Left ventricle myocardium inferior (tissue), 1 donor: Measurements from ENCODE around the gene CNTROB. TPM values are rescaled to one million over a fixed set of nuclear protein-coding genes. Genes with fewer than 3 reads are reported as not detected.

Experiments
- DNase-seq: peaks from one replicate; pipeline ENCODE4 v3.0.0-alpha.2; 2020
- H3K27ac ChIP-seq: fragments of 200-600 bp; replicated peaks from 2 replicates; pipeline ENCODE4 v1.8.0; 2021
- H3K27me3 ChIP-seq: fragments of 200-600 bp; 2 replicates; pipeline ENCODE4 v1.8.0; 2021; ENCODE audit warnings: low read depth
- H3K36me3 ChIP-seq: fragments of 200-600 bp; 2 replicates; pipeline ENCODE4 v1.8.0; 2021
- H3K4me1 ChIP-seq: fragments of 200-600 bp; 2 replicates; pipeline ENCODE4 v1.8.0; 2021
- H3K4me3 ChIP-seq: fragments of 200-600 bp; 2 replicates; pipeline ENCODE4 v1.8.0; 2021; ENCODE audit warnings: mild to moderate bottlenecking, moderate library complexity
- H3K9me3 ChIP-seq: fragments of 200-600 bp; replicated peaks from 2 replicates; pipeline ENCODE4 v1.8.0; 2021
- intact Hi-C: fragments of 100-400 bp; cut with micrococcal nuclease; formaldehyde crosslinking; loops from one replicate; pipeline ENCODE4 v1.11.0; 2022
- total RNA-seq: library from RNA; stranded (reverse); fragmentation: NEBNext Ultra II Directional; extraction: Animal tissue kit (Norgen Biotek cat#: 25700); gene quantifications from one replicate; pipeline ENCODE4 v1.2.1, GENCODE V29; 2021
- TF ChIP-seq, protein P1 (sequence below): fragments of 200-600 bp; IDR thresholded peaks from 2 replicates; pipeline ENCODE4 v1.8.0; 2021; ENCODE audit warnings: antibody characterized with exemption, mild to moderate bottlenecking, borderline replicate concordance
- donor health status: DM: no; HTN: yes; CAD: no; lungs with severe emphysema.

Gene CNTROB
- total RNA-seq, 1 donor from 2014 or later: 8.7 TPM

DNA sequence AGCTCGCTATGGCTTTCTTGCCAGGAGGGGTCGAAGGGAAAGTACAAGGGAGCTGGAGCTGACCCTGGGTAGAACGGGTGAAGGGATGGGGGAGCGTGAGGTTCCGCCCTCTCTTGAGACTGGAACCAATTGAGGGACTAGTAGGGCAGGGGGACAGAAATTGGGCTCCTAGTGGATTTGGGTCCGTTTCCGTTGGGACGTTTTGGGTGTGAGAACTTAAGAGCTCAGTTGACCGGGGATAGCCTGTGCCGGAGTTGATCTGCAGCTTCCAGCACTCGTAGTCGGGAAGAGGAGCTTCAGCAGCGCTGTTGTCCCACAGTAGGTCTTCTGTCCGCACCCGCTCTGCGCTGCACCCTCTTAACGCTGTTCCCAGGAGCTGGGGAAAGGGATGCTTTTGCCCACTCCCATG, 481 bp downstream of the CNTROB start:
- Histone ChIP-seq H3K27ac (peak overlapping the region; percentile 85), H3K9me3 (no peaks in the 10 kb centered on the region), H3K36me3 (peaks cover 30% of the 10 kb centered on the region), H3K27me3 (no peaks in the 10 kb centered on the region), H3K4me1 (peaks cover 31% of the 10 kb centered on the region), H3K4me3 (peak overlapping the region; percentile 89)
- intact Hi-C loops: no loop called here
- TF ChIP-seq, protein P1, sequence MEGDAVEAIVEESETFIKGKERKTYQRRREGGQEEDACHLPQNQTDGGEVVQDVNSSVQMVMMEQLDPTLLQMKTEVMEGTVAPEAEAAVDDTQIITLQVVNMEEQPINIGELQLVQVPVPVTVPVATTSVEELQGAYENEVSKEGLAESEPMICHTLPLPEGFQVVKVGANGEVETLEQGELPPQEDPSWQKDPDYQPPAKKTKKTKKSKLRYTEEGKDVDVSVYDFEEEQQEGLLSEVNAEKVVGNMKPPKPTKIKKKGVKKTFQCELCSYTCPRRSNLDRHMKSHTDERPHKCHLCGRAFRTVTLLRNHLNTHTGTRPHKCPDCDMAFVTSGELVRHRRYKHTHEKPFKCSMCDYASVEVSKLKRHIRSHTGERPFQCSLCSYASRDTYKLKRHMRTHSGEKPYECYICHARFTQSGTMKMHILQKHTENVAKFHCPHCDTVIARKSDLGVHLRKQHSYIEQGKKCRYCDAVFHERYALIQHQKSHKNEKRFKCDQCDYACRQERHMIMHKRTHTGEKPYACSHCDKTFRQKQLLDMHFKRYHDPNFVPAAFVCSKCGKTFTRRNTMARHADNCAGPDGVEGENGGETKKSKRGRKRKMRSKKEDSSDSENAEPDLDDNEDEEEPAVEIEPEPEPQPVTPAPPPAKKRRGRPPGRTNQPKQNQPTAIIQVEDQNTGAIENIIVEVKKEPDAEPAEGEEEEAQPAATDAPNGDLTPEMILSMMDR: no peak
- DNase-seq: no peak

DNA sequence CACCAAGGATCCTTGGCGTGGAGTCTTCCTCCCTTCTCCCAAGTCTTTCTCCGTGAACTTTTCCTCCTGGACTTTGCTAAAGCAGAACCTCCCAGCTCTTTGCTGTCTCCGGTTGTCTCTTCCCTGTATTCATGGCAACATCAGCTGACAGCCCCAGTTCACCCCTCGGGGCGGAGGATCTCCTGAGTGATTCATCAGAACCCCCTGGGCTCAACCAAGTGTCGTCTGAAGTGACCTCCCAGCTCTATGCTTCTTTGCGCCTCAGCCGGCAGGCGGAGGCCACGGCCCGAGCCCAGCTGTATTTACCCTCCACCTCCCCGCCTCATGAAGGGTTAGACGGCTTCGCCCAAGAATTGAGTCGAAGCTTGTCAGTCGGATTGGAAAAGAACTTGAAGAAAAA, 943 bp downstream of the CNTROB start:
- TF ChIP-seq, protein P1: no peak
- H3K27ac ChIP-seq: peak overlapping the region; percentile 85
- H3K27me3 ChIP-seq: no peaks in the 10 kb centered on the region
- intact Hi-C loops: no loop called here
- H3K4me3 ChIP-seq: peak overlapping the region; percentile 89
- peaks cover 31% of the 10 kb centered on the region for H3K4me1 ChIP-seq
- DNase-seq: no peak
- no peaks in the 10 kb centered on the region for H3K9me3 ChIP-seq
- H3K36me3 ChIP-seq: peaks cover 34% of the 10 kb centered on the region

DNA sequence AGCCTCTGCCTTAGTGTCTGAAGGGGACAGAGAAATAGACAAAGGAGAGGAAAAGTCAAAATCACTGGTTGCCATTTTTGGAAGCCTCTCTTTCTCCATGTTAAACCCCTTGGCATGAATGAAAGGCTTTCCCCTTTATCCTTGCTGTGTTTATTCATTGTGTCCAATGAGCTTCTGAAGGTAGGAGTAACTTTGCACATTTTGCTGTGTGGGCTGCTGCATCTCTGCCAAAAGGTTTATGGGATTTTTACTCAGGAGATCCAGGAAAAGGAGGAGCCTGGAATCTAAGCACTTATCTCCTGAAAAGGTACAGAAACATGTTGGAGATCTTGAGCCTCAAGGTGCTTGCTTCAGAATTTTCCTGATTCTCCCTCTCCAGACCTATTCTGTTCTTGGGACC, 3.9 kb downstream of the CNTROB start:
- intact Hi-C loops: no loop called here
- no peak overlapping the region for H3K4me3 ChIP-seq
- peaks cover 26% of the 10 kb centered on the region for H3K4me1 ChIP-seq
- H3K9me3 ChIP-seq: no peaks in the 10 kb centered on the region
- H3K27ac ChIP-seq: no peak overlapping the region
- peaks cover 61% of the 10 kb centered on the region for H3K36me3 ChIP-seq
- H3K27me3 ChIP-seq: no peaks in the 10 kb centered on the region
- TF ChIP-seq, protein P1: no peak
- DNase-seq: no peak

DNA sequence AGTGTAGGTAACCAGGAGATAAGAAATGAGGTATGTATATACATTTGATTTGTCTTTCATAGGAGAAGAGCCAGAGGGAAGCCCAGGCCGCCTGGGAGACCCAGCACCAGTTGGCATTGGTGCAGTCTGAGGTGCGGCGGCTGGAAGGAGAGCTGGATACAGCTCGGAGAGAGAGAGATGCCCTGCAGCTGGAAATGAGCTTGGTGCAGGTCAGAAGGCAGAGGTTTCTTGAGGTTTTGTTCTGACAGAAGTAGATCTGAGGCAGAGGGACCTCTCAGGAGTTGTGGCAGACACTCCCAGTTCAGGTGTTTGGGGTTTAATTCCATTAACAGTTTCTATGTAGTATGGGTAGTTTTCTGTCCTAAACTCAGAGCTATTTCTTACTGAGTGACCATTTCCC, 8.0 kb downstream of the CNTROB start:
- no peaks in the 10 kb centered on the region for H3K27me3 ChIP-seq
- TF ChIP-seq, protein P1: no peak
- H3K9me3 ChIP-seq: no peaks in the 10 kb centered on the region
- H3K4me3 ChIP-seq: no peak overlapping the region
- H3K27ac ChIP-seq: no peak overlapping the region
- H3K4me1 ChIP-seq: no peaks in the 10 kb centered on the region
- intact Hi-C loops: no loop called here
- H3K36me3 ChIP-seq: peaks cover 89% of the 10 kb centered on the region
- DNase-seq: no peak

DNA sequence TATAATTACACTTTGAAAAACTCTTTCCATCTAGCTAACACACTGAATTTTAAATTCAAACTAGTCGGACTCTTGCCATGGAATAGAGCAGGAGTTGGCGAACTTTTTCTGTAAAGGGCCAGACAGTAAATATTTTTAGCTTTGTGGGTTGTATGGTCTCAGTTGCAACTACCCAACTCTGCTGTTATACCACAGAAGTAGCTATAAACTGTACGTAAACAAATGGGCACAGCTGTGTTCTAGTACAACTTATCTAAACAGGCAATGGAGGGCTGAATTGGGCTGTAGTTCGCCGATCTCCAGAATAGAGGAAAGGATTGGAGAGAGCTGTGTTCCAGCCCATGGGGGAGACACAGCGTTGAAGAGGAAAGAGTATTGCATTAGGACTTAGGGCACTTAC, 8.7 kb downstream of the CNTROB start:
- no peak for DNase-seq
- Histone ChIP-seq H3K4me1 (no peaks in the 10 kb centered on the region), H3K9me3 (no peaks in the 10 kb centered on the region), H3K36me3 (peaks cover 92% of the 10 kb centered on the region), H3K27me3 (no peaks in the 10 kb centered on the region), H3K4me3 (no peak overlapping the region), H3K27ac (no peak overlapping the region)
- intact Hi-C loops: no loop called here
- TF ChIP-seq, protein P1: no peak

DNA sequence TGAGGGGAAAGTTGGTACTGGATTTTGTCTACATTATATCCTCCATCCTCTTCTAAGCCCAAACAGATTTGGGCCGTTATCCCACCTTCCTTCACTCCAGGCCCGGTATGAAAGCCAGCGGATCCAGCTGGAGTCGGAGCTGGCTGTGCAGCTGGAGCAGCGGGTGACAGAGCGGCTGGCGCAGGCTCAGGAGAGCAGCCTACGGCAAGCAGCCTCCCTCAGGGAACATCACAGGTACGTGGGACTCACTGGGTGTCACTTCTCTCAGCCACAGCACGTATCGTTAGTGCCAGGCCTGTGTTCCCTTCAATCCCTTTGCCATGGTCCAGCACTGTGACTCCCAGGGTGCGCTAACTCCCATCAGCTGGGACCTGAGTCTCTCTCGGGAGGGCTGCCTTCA, 11.3 kb downstream of the CNTROB start:
- DNase-seq: no peak
- Histone ChIP-seq H3K4me1 (no peaks in the 10 kb centered on the region), H3K27me3 (no peaks in the 10 kb centered on the region), H3K36me3 (peaks cover 93% of the 10 kb centered on the region), H3K9me3 (no peaks in the 10 kb centered on the region), H3K27ac (no peak overlapping the region), H3K4me3 (no peak overlapping the region)
- TF ChIP-seq, protein P1: no peak
- intact Hi-C loops: no loop called here
